GM12801 (cell line): ENCODE results near the gene WTAP.

Experiments used
- TF ChIP-seq, protein P1 (sequence below): IDR thresholded peaks from one replicate; pipeline ENCODE4 v1.5.1; 2011; ENCODE audit warnings: control low read depth; ENCODE audit not compliant: insufficient read length; ENCODE audit errors: extremely low read depth

WTAP gene

DNA sequence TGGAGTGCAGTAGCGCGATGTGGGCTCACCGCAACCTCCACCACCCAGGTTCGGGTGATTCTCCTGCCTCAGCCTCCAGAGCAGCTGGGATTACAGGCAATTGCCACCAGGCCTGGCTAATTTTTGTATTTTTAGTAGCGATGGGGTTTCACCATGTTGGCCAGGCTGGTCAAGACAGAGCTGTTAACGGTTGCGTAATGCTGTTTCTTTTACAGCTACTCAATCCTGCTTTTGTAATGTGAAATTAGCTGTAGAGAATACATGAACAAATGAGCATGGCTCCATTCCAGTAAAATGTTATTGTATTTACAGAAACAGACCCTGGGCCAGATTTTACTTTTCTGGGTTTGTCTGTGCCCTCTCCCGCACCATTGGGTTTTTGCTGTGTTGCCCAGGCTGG lies 74.6 kb downstream of the WTAP start:
- TF ChIP-seq, protein P1, sequence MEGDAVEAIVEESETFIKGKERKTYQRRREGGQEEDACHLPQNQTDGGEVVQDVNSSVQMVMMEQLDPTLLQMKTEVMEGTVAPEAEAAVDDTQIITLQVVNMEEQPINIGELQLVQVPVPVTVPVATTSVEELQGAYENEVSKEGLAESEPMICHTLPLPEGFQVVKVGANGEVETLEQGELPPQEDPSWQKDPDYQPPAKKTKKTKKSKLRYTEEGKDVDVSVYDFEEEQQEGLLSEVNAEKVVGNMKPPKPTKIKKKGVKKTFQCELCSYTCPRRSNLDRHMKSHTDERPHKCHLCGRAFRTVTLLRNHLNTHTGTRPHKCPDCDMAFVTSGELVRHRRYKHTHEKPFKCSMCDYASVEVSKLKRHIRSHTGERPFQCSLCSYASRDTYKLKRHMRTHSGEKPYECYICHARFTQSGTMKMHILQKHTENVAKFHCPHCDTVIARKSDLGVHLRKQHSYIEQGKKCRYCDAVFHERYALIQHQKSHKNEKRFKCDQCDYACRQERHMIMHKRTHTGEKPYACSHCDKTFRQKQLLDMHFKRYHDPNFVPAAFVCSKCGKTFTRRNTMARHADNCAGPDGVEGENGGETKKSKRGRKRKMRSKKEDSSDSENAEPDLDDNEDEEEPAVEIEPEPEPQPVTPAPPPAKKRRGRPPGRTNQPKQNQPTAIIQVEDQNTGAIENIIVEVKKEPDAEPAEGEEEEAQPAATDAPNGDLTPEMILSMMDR: no peak

DNA sequence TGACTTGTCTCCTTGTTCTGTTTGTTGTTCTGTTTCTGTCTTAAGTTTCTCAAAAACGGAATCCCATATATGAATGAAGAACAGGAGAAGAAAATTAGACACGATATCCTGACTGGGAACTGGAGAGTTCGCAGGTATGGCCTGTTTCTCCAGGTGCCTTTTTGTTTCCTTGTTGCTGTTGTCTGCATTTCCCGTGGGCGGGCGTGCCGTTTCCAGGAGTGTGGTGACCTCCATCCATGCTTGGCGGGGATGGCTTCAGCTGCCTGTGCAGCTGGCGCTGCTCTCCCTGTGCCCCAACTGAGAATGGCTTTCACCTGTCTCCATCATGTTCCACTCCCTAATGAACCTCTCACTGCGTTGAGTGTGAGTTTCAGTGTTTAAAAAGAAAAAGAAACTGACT lies 77.2 kb downstream of the WTAP start:
- TF ChIP-seq, protein P1: no peak

DNA sequence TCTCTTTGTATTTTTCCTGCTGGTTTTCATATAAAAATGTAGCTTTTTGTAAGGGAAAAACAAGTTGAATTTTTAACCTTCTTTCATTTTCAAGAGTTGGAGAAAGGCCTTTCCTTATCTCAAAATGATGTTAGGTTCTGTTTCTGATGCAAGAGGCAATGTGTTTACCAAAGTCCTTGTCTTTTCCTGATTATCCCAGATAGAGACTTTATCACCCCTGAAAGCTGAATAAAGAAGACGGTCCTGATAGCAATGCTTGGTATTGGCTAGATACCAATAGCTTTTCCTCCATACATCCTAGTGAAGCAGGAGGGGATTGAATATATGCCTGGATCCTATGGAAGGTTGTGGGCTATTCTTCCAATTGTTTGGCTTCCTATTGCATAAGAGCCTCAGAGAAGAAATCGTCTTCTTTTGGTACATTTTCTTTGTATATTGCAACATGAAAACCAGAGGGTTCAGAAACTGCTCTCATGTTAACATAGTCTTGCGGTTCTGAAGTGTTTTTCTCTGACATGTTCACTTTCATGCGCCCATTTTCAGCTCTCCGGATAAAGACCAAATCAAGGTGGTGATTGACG lies 78.2 kb downstream of the WTAP start:
- TF ChIP-seq, protein P1: no peak
